OCI-LY7 (cell line): ENCODE measurements around the gene TIMP3.

Experiments
- EZH2phosphoT487 ChIP-seq: fragments of 200-600 bp; sonication (generic); IDR thresholded peaks from 2 replicates; pipeline ENCODE4 v1.6.1; 2018; ENCODE audit warnings: low read depth, borderline replicate concordance, mild to moderate bottlenecking, mixed run types, antibody characterized with exemption, low read length, moderate library complexity, mixed read lengths
- TF ChIP-seq, protein P1 (sequence below): fragments of 200-600 bp; sonication (generic); conservative IDR thresholded peaks from 2 replicates; pipeline ENCODE4 v1.5.1; 2014; ENCODE audit warnings: mild to moderate bottlenecking, antibody characterized with exemption, low read length, moderate library complexity, mixed read lengths

DNA sequence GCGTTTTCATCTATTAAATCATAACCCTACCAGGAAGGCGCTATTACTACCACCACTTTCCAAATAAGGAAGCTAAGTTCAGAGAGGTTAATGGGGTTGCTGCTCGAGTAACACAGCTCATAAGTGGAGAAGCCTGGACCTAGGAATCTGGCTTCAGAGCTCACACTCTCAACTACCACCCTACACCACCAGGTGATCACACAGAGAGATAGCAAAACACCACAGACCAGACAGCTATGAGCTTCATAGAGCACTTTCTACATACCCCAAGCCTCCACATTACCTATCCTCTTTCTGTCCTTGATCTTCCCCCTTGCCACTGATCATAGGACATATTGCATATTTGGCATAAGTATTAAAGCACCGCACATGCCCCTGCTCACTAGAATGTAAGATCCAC lies 65.4 kb downstream of the TIMP3 start:
- TF ChIP-seq, protein P1, sequence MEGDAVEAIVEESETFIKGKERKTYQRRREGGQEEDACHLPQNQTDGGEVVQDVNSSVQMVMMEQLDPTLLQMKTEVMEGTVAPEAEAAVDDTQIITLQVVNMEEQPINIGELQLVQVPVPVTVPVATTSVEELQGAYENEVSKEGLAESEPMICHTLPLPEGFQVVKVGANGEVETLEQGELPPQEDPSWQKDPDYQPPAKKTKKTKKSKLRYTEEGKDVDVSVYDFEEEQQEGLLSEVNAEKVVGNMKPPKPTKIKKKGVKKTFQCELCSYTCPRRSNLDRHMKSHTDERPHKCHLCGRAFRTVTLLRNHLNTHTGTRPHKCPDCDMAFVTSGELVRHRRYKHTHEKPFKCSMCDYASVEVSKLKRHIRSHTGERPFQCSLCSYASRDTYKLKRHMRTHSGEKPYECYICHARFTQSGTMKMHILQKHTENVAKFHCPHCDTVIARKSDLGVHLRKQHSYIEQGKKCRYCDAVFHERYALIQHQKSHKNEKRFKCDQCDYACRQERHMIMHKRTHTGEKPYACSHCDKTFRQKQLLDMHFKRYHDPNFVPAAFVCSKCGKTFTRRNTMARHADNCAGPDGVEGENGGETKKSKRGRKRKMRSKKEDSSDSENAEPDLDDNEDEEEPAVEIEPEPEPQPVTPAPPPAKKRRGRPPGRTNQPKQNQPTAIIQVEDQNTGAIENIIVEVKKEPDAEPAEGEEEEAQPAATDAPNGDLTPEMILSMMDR = no peak
- TF ChIP-seq EZH2phosphoT487 = no peak
